H1 (cell line): ENCODE results near the gene IFI27L1.

ENCODE experiments used
- CBX5 ChIP-seq: fragments of 300-800, 300-1000 bp; sonication (generic); IDR thresholded peaks from 2 replicates; pipeline ENCODE4 v1.7.1; 2016; ENCODE audit warnings: antibody characterized with exemption, low read length, low read depth
- CHD2 ChIP-seq: IDR thresholded peaks from 2 replicates; pipeline ENCODE4 v1.6.1; 2012; ENCODE audit warnings: low read length, improper control_type of control experiment
- CTCF ChIP-seq, 3 experiments: IDR thresholded peaks; 1 replicate in 2 of 3; 2 replicates in 1 of 3; pipeline versions ENCODE4 v1.5.1 to v1.6.1; 2011; ENCODE audit warnings: low read length in 3 of 3, mild to moderate bottlenecking in 3 of 3, inconsistent platforms in 2 of 3, low read depth in 1 of 3, moderate library complexity in 1 of 3; ENCODE audit not compliant: insufficient read depth in 1 of 3; ENCODE audit errors: control extremely low read depth in 1 of 3
- HDAC6 ChIP-seq: IDR thresholded peaks from one replicate; pipeline ENCODE4 v1.7.1; 2012; ENCODE audit warnings: low read depth, mild to moderate bottlenecking, inconsistent platforms, low read length, moderate library complexity
- KDM1A ChIP-seq: fragments of 200-600, 300-600 bp; sonication (generic); IDR thresholded peaks from 2 replicates; pipeline ENCODE4 v1.7.1; 2016; ENCODE audit warnings: mild to moderate bottlenecking, low read length, borderline replicate concordance
- POLR2A ChIP-seq, 2 experiments: IDR thresholded peaks; 1 replicate in 1 of 2; 2 replicates in 1 of 2; pipeline ENCODE4 v1.6.1; 2011; ENCODE audit warnings: low read depth in 2 of 2, low read length in 2 of 2, mild to moderate bottlenecking in 2 of 2; ENCODE audit errors: control extremely low read depth in 1 of 2
- RAD21 ChIP-seq, 2 experiments: IDR thresholded peaks in 1 of 2; conservative IDR thresholded peaks in 1 of 2; 2 replicates each; pipeline ENCODE4 v1.6.1; 2011; ENCODE audit warnings: low read depth in 2 of 2, low read length in 2 of 2, improper control_type of control experiment in 1 of 2, inconsistent platforms in 1 of 2, mild to moderate bottlenecking in 1 of 2, moderate library complexity in 1 of 2
- TCF12 ChIP-seq: IDR thresholded peaks from 2 replicates; pipeline ENCODE4 v1.6.1; 2011; ENCODE audit warnings: low read depth, mild to moderate bottlenecking, low read length
- ZNF274 ChIP-seq: IDR thresholded peaks from 2 replicates; pipeline ENCODE4 v1.7.0; 2012; ENCODE audit warnings: low read length, borderline replicate concordance; ENCODE audit errors: extremely low read depth

- TF ChIP-seq CTCF (IDR thresholded peaks at IDR 0.05; ENCODE audit: control extremely low read depth in 1 of 3, insufficient read depth in 1 of 3, low read depth in 1 of 3, low read length in 3 of 3) (no peak), CBX5 (no peak), ZNF274 (no peak), CHD2 (no peak), RAD21 (IDR thresholded peaks at IDR 0.05 in 1 of 2, conservative IDR thresholded peaks at IDR 0.05 in 1 of 2; ENCODE audit: low read depth in 2 of 2, low read length in 2 of 2) (no peak), HDAC6 (no peak), POLR2A (IDR thresholded peaks at IDR 0.05; ENCODE audit: control extremely low read depth in 1 of 2, low read depth in 2 of 2, low read length in 2 of 2) (no peak), KDM1A (no peak), TCF12 (no peak)
These were observed 30.4 kb downstream of the IFI27L1 start for GRCh38 chr14:94111276-94112095.
